Uterus (tissue), 2 donors: ENCODE data around the gene DAP.

ENCODE experiments used
- CTCF ChIP-seq, 4 experiments: fragments of 200-600 bp in 2 of 4; fragments of 450-650 bp in 2 of 4; sonication (generic) in 2 of 4; IDR thresholded peaks; one replicate each; pipeline ENCODE4 v1.5.1; 2016 to 2019; ENCODE audit warnings: antibody characterized with exemption in 4 of 4, mild to moderate bottlenecking in 2 of 4, moderate library complexity in 1 of 4
- POLR2A ChIP-seq, 2 donors: fragments of 450-650 bp; IDR thresholded peaks; one replicate each; pipeline ENCODE4 v1.6.1; 2016; ENCODE audit warnings: antibody characterized with exemption in 2 of 2, mild to moderate bottlenecking in 1 of 2, moderate library complexity in 1 of 2

GRCh38 chr5:10737880-10738279 is 23.2 kb downstream of the DAP start:
- no peak for TF ChIP-seq CTCF (IDR thresholded peaks at IDR 0.05)
- no peak for TF ChIP-seq POLR2A (IDR thresholded peaks at IDR 0.05)
